ENCODE measurements around the gene DNAAF2.

The DNAAF2 gene

DNA sequence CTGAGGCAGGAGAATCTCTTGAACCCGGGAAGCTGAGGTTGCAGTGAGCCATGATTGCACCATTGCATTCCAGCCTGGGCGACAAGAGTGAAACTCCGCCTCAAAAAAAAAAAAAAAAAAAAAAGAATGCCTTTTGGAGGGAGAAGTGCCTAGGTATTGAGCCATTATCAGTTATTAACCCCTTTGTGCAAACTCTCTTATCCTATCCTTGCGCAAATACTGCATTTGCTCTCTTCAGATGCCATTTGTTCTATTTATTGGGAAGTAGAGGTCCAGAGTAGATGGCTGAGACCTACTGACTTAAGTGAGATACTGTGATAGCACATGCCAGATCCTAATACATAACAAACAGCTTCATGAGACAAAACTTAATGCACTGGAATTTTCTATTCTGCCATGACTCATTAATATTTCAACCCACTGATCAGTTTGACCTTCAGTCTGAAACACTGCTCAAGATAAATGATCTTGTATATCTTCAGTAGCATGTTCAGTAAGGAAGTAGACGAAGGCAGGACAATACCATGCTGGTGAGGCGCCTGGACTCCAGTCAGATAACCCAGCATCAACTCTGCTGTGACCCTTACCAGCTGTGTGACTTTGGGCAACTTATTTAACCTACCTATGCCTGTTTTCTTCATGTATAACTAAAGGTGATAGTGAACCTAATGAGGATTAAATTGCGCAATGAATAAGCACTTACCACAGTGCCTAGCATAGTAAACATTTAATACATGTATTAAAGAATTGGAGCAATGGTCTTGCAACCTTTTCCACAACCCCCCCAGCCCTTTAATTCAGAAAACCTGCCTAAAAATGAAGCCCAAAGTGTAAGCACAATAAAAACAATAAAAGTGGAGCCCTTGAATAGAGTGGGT, 5.7 kb upstream of the DNAAF2 start:
- no peaks in the 10 kb centered on the region for H3K36me3 ChIP-seq (ENCODE audit: control insufficient read depth, insufficient read depth, low read length)
- no peaks in the 10 kb centered on the region for H3K27me3 ChIP-seq (ENCODE audit: control insufficient read depth, insufficient read depth, low read length)
- no peak overlapping the region for H3K4me3 ChIP-seq (ENCODE audit: low read length)
- H3K9me3 ChIP-seq (ENCODE audit: control insufficient read depth, low read length) = no peaks in the 10 kb centered on the region
- H3K4me1 ChIP-seq (ENCODE audit: control insufficient read depth, insufficient read depth, low read length) = peaks cover 48% of the 10 kb centered on the region
- no peak overlapping the region for H3K9ac ChIP-seq (ENCODE audit: low read length)

- Histone ChIP-seq H3K36me3 (ENCODE audit: control insufficient read depth, insufficient read depth, low read length) (no peaks in the 10 kb centered on the region), H3K4me3 (ENCODE audit: low read length) (no peak overlapping the region), H3K4me1 (ENCODE audit: control insufficient read depth, insufficient read depth, low read length) (peaks cover 46% of the 10 kb centered on the region), H3K9me3 (ENCODE audit: control insufficient read depth, low read length) (no peaks in the 10 kb centered on the region), H3K27me3 (ENCODE audit: control insufficient read depth, insufficient read depth, low read length) (no peaks in the 10 kb centered on the region), H3K9ac (ENCODE audit: low read length) (no peak overlapping the region)
Measured at GRCh38 chr14:49637534-49638078, 2.6 kb upstream of the DNAAF2 start.

GRCh38 chr14:49636866-49637265, 1.8 kb upstream of the DNAAF2 start:
- Histone ChIP-seq H3K27me3 (ENCODE audit: control insufficient read depth, insufficient read depth, low read length) (no peaks in the 10 kb centered on the region), H3K36me3 (ENCODE audit: control insufficient read depth, insufficient read depth, low read length) (no peaks in the 10 kb centered on the region), H3K4me3 (ENCODE audit: low read length) (no peak overlapping the region), H3K9ac (ENCODE audit: low read length) (no peak overlapping the region), H3K4me1 (ENCODE audit: control insufficient read depth, insufficient read depth, low read length) (peaks cover 39% of the 10 kb centered on the region), H3K9me3 (ENCODE audit: control insufficient read depth, low read length) (no peaks in the 10 kb centered on the region)

GRCh38 chr14:49633640-49634546, 1.2 kb downstream of the DNAAF2 start:
- Histone ChIP-seq H3K4me1 (ENCODE audit: control insufficient read depth, insufficient read depth, low read length) (peaks cover 20% of the 10 kb centered on the region), H3K4me3 (ENCODE audit: low read length) (peak overlapping the region; percentile 94), H3K9me3 (ENCODE audit: control insufficient read depth, low read length) (no peaks in the 10 kb centered on the region), H3K9ac (ENCODE audit: low read length) (peak overlapping the region; percentile 90), H3K27me3 (ENCODE audit: control insufficient read depth, insufficient read depth, low read length) (no peaks in the 10 kb centered on the region), H3K36me3 (ENCODE audit: control insufficient read depth, insufficient read depth, low read length) (no peaks in the 10 kb centered on the region)

DNA sequence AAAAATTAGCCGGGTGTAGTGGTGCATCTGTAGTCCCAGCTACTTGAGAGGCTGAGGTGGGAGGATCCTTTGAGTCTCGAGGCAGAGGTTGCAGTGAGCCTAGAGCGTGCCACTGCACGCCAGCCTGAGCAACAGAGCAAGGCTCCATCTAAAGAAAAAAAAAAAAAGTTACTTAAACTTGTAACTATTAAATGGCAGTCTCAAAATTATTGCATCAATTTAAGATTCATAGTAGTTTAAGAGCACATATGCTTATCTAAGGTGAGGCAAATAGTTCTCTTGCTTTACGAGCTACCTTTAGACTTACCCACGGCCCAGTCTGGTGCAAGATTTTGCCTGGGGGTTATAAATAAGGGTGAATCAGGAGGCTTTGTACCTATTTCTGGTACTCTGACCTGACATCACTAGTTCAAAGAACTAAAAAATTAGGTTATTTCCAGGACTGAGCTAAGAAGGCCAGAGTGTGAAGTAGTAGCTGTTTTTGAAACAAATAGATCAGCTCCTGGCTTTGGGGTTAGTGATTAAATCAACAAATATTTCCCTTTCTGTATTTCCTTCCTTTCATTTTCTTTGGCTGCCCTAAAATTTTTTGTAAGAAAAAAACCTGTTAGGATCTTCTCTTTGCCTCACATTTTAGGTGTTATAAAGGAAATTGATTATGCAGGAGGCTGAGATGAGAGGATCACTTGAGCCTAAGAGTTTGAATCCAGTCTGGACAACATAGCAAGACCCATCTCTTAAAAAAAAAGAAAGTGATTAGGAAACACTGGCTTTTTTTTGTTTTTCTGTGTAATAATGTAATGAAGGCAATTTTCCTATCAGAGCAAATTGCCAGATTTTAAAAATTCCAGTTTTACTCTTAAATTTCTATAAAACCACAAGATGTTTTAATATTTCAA, 10.9 kb downstream of the DNAAF2 start:
- peaks cover 6% of the 10 kb centered on the region for H3K4me1 ChIP-seq (ENCODE audit: control insufficient read depth, insufficient read depth, low read length)
- no peak overlapping the region for H3K4me3 ChIP-seq (ENCODE audit: low read length)
- H3K9ac ChIP-seq (ENCODE audit: low read length) = no peak overlapping the region
- H3K27me3 ChIP-seq (ENCODE audit: control insufficient read depth, insufficient read depth, low read length) = no peaks in the 10 kb centered on the region
- no peaks in the 10 kb centered on the region for H3K9me3 ChIP-seq (ENCODE audit: control insufficient read depth, low read length)
- no peaks in the 10 kb centered on the region for H3K36me3 ChIP-seq (ENCODE audit: control insufficient read depth, insufficient read depth, low read length)

DNA sequence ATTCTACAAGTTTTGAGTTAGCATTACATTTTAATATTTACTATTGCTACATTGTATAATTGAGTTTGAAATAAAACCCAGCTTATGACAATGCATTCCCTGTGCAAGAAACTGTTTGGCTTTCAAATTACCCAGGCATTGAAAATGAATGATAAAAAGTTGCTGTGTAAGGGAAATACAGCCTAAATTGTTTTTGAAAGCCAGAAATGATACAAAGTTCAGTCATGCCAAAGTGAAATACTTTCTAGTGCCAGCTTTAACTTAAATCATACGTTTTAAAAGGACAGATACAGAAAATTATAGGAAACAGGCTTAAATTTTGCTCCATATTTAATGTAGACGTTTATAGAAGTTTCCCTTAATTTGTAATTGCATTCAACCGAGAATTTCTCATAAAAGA, 11.7 kb downstream of the DNAAF2 start:
- no peak overlapping the region for H3K9ac ChIP-seq (ENCODE audit: low read length)
- H3K4me1 ChIP-seq (ENCODE audit: control insufficient read depth, insufficient read depth, low read length) = peaks cover 6% of the 10 kb centered on the region
- no peaks in the 10 kb centered on the region for H3K36me3 ChIP-seq (ENCODE audit: control insufficient read depth, insufficient read depth, low read length)
- H3K9me3 ChIP-seq (ENCODE audit: control insufficient read depth, low read length) = no peaks in the 10 kb centered on the region
- H3K27me3 ChIP-seq (ENCODE audit: control insufficient read depth, insufficient read depth, low read length) = no peaks in the 10 kb centered on the region
- H3K4me3 ChIP-seq (ENCODE audit: low read length) = no peak overlapping the region

GRCh38 chr14:49622022-49622607, 12.9 kb downstream of the DNAAF2 start:
- Histone ChIP-seq H3K4me3 (ENCODE audit: low read length) (no peak overlapping the region), H3K9ac (ENCODE audit: low read length) (peak overlapping the region; percentile 95), H3K36me3 (ENCODE audit: control insufficient read depth, insufficient read depth, low read length) (no peaks in the 10 kb centered on the region)

GRCh38 chr14:49621114-49621881, 13.7 kb downstream of the DNAAF2 start:
- no peaks in the 10 kb centered on the region for H3K36me3 ChIP-seq (ENCODE audit: control insufficient read depth, insufficient read depth, low read length)
- peaks cover 6% of the 10 kb centered on the region for H3K4me1 ChIP-seq (ENCODE audit: control insufficient read depth, insufficient read depth, low read length)
- peak overlapping the region; percentile 74 for H3K4me3 ChIP-seq (ENCODE audit: low read length)
- no peaks in the 10 kb centered on the region for H3K9me3 ChIP-seq (ENCODE audit: control insufficient read depth, low read length)
- H3K9ac ChIP-seq (ENCODE audit: low read length) = peak overlapping the region; percentile 95
- no peaks in the 10 kb centered on the region for H3K27me3 ChIP-seq (ENCODE audit: control insufficient read depth, insufficient read depth, low read length)

More at GRCh38 chr14:49622022-49622607, 12.9 kb downstream of the DNAAF2 start:
- Histone ChIP-seq H3K4me1 (ENCODE audit: control insufficient read depth, insufficient read depth, low read length) (peaks cover 6% of the 10 kb centered on the region), H3K27me3 (ENCODE audit: control insufficient read depth, insufficient read depth, low read length) (no peaks in the 10 kb centered on the region), H3K9me3 (ENCODE audit: control insufficient read depth, low read length) (no peaks in the 10 kb centered on the region)

DNA sequence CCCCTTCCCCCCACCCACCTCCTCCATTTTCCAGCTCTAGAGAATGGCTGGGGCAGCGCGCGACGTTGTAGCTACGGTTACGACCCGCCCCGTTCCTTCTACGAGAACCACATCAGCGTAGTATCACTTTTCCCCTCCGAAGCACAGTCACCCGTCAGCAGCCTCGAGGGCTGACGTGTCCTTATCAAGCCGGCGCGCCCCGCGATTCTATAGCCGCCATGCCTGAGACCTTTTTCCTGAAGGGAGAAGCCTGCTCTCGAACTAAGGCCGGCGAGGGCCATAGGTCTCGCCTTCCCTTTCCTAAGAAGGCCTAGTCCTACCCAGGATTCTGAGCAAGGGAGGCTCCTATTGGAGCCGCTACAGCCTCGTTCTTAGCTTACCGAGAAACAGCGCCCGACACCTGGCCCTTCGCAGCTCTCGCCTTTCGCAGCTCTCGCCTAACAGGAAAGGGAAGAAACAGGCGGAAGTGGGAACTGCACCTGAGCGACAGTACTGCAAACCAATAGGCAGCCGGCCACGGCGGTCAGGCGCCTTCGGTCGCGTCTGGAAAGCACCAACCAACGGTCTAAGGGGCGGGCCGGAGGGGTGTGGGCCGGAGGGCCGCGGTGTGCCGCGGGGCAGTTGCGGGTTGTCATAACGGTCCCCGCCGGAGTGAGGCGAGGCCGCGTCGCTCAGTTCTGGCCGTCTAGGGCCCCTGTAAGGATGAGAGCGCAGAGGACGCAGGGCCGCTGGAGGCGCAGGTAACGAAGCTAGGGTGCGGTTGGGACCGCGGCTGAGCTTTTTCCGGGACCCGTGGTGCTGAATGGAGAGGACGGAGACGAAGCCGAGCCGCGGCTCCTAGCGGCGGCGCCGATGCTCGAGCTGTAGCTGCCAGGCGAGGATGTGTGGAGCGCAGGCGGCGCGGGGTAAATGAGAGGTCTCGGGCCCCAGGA, 14.6 kb downstream of the DNAAF2 start, which contains the start of the genes MGAT2 and RPL36AL:
TSS of gene MGAT2 (plus strand) at position 618 of the 932 bp plus-strand sequence. CDS start 470 bp downstream, outside the sequence.
TSS of gene RPL36AL (minus strand) at position 445 of the 932 bp plus-strand sequence. CDS start 1,522 bp downstream, outside the sequence.
- Histone ChIP-seq H3K4me3 (ENCODE audit: low read length) (peak within 1 kb of the TSS; percentile 74), H3K36me3 (ENCODE audit: control insufficient read depth, insufficient read depth, low read length) (no peaks in the 10 kb centered on the region), H3K27me3 (ENCODE audit: control insufficient read depth, insufficient read depth, low read length) (no peaks in the 10 kb centered on the region), H3K4me1 (ENCODE audit: control insufficient read depth, insufficient read depth, low read length) (peaks cover 6% of the 10 kb centered on the region), H3K9ac (ENCODE audit: low read length) (peak within 1 kb of the TSS; percentile 95), H3K9me3 (ENCODE audit: control insufficient read depth, low read length) (no peaks in the 10 kb centered on the region)

DNA sequence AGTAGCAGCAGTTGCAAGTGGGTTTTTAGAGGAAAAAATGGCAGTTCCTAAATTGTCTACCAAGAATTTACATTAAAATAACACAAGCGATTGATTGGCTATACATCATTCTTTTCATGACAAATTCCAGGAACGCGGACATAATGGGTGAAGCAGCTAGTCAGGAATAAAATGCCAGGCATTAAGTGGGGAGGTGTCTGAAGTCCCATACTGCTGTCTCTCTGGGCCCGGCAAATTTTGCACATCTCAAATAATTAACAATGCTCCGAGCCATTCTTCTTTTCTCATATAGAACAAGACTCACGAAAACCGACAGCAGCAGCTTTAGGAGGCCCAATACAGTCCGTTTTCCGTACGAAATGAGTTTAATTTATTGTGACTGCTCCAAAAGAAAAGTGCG, 15.3 kb downstream of the DNAAF2 start:
- H3K36me3 ChIP-seq (ENCODE audit: control insufficient read depth, insufficient read depth, low read length) = no peaks in the 10 kb centered on the region
- peaks cover 6% of the 10 kb centered on the region for H3K4me1 ChIP-seq (ENCODE audit: control insufficient read depth, insufficient read depth, low read length)
- peak overlapping the region; percentile 74 for H3K4me3 ChIP-seq (ENCODE audit: low read length)
- H3K9ac ChIP-seq (ENCODE audit: low read length) = peak overlapping the region; percentile 95
- H3K9me3 ChIP-seq (ENCODE audit: control insufficient read depth, low read length) = no peaks in the 10 kb centered on the region
- no peaks in the 10 kb centered on the region for H3K27me3 ChIP-seq (ENCODE audit: control insufficient read depth, insufficient read depth, low read length)
